ENCODE results near the gene PTMA. TPM values are rescaled to one million over a fixed set of nuclear protein-coding genes. Genes with fewer than 3 reads are reported as not detected.
"Not testable (repeated sequence)": the region's sequence is repeated elsewhere in the genome, so short reads cannot be mapped to it uniquely, and the experiment has no call there.

Gene PTMA
- total RNA-seq, 2 donors from 2014 or later: 343 to 402 TPM

DNA sequence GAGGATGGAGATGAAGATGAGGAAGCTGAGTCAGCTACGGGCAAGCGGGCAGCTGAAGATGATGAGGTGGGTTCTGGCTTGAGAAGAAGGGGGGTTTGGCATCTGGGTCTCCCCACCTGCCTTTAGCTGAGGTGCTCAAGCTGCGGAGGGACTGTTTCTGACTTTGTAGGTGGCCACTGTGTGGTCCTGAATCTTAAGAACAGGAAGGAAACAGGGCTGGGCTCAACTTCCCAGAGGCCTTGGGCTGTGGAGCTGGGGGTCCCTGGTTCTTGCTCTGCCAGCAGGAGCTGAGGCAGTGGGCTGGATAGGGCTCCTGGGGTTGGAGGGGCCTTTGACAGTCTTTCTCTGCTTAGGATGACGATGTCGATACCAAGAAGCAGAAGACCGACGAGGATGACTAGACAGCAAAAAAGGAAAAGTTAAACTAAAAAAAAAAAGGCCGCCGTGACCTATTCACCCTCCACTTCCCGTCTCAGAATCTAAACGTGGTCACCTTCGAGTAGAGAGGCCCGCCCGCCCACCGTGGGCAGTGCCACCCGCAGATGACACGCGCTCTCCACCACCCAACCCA lies 4.2 kb downstream of the PTMA start:
- ATAC-seq, DNase-seq: not testable (repeated sequence)
- intact Hi-C loops (cut with DNase I): loop anchor here in 1 of 2 donors (5.0 kb wide), 1 partner anchor 100 kb away; no protein-coding TSS in a partner anchor

DNA sequence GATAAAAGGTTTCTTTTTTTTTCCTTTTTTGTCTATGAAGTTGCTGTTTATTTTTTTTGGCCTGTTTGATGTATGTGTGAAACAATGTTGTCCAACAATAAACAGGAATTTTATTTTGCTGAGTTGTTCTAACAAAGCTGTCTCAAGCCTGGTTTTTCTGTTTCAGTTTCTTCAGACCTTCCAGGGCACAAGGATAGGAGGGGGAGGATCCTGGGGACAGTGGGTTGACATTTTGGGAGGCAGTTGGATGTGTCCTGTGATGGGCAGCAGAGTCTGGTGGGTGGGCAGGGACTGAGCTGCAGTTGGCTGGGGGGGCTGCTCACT lies 5.0 kb downstream of the PTMA start:
- not testable (repeated sequence) for DNase-seq, ATAC-seq
- intact Hi-C loops (cut with DNase I): loop anchor here in 1 of 2 donors (5.0 kb wide), 1 partner anchor 101 kb away; no protein-coding TSS in a partner anchor

DNA sequence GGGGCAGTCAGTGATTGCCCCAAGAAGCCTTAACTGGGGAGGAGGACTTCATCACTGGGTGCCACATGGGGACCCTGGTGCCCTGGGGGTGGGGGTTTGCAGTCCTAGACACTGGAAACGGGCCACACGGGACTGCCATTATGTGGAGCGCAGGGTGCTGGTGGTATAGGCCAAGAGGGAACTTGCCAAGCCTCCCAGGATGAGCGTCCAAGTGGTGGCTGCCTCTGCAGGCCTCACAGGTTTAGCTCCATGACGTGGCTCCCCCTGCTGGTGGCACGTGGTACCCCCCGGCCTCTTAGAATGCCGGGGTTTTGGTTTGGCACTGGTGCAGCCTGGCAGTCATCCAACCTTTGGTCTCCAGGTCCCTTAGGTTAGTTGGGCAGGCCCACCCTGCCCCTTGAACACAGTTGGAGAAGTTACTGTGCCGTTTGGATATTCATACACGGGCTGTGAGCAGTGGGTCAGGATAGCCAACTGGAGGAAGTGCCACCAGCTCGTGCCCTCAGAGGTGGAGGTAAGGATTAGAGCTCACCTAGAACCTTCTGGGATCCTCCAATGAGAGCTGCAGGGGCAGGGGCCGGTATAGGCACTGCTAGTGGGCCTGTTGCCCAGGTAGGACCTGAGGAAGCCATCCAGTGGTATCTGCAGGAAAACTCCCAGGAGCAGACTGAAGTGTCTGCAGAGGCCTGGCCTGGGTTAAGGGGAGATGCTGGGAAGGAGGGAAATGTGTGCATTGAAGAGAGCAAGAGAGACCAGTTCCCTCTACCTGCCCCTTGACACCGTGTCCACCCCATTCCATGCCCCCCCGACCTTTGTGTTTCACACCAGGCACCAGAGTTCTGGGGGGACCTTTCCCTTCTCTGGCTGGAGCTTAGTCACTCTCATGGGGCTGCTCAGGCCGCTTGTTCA lies 5.7 kb downstream of the PTMA start:
- intact Hi-C loops (cut with DNase I): loop anchor here (2.0 to 5.0 kb wide), 4 partner anchors 33 to 102 kb away; no protein-coding TSS in a partner anchor
- ATAC-seq: peak; percentile 34

DNA sequence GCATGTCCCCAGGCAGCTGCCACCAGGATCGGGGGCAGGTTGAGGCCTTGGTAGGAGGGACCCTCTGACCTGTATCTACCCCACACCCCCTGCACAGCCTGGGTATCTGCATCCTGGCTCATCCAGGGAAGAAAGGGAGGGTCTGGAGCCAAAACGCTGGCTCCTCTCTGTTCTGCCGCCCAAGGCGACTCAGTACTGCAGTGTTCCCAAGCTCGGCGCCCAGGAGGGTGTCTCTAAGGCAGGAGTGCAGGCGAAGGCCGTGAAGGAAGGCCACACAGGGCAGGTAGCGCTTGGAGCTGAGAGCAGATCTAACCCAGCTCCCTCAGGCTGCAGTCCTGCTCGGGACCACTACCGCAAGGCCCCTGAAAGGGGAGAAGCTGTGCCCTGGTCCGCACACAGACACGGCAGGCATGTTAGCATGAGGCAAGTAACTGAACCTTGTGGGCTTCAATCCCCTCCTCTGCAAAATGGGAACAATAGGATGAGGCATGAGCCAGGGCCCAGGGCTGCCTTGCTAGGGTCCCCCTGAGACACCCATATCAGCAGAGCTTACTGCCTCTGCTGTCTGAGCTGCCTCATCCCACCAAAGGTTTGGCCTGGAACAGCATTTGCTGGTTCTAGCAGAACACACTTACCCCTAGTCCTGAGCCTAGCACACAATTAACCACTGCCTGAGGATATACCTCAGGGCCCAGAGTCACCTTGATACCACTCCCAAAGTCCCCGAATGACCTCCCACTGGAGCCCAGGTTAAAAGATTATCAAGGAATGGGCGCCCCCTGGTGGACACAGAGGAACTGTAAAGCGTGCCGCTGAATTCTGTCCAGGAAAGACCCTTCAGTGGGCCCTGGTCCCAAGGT lies 6.5 kb downstream of the PTMA start:
- ATAC-seq (peak in 1 of 2 donors; percentile 22), DNase-seq (peak; percentile 83)
- intact Hi-C loops (cut with DNase I): loop anchor here (2.0 to 5.0 kb wide), 4 partner anchors 34 to 103 kb away; no protein-coding TSS in a partner anchor

More for the DNA sequence above, 5.7 kb downstream of the PTMA start:
- peak; percentile 91 for DNase-seq

DNA sequence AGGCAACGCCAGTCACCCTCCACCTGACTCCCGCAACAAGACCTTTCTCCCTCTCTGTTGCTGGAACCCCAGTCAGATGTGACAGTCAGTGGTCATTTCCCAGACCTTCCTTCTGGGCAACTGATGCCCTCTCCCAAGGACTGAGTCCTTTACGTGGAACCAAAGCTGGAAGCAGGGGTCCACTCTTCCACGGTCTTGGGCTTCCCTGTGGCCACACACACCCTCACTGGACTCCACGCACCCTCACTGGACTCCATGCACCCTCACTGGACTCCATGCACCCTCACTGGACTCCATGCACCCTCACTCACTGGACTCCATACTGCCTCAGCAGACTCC lies 7.1 kb downstream of the PTMA start:
- ATAC-seq: no peak
- no peak for DNase-seq
- intact Hi-C loops (cut with DNase I): loop anchor here (2.0 kb wide), 3 partner anchors 35 to 103 kb away; no protein-coding TSS in a partner anchor

DNA sequence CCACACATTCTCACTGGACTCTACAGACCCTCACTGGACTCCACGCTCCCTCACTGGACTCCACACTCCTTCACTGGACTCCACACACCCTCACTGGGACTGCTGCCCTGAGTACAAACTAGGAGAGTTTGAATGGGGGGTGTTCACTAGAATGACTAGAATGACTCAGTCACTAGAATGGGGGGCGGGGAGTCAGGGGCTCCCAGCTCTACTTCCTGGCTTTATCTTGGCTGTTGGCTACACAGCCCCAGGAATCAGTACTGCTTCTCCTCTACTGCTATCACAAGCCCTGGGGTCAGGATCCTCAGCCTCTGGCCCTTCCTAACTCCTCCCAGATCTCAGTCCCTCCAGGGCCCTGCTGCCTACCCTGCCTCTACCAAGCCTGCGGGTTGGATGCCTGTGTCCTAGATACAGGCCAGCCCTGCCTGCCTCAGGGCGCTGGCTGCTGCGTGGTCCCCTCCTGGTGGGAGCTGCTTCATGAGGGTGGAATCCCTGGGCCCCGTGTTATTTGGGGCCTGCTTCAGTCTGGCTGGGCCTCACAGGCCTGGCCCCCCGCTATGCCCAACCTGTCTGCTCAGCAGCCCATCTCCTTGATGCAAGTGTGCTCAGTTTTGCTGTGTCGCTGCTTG lies 7.8 kb downstream of the PTMA start:
- ATAC-seq (no peak), DNase-seq (no peak)

DNA sequence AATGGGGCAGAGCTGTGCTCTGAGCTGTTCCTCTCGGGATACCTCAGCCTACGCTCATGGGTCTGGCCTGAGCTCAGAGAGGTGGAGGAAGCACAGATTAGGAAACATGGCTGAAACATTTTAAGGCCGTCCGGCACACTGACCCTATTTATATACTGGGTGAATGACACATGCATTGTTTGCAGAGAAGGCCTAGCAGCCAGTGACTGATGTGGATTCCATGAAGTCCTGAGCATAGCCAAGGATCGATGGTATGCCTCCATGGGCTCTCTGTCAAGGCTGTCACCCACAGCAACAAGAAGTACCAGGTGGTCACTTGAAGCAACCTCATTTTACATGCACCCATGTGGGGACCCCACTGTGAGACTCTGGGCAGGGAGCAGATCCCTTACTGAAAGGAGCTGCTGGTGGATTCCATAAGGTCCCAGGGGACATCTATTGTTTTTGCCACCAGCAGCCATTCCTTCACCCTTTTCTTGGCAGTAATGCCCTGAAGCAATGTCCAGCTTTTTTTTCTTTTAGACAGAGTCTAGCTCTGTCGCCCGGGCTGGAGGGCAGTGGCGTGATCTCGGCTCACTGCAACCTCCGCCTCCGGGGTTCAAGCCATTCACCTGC lies 8.4 kb downstream of the PTMA start:
- ATAC-seq (no peak), DNase-seq (no peak)
- intact Hi-C loops (cut with DNase I): no loop called here

More for the DNA sequence above, 7.8 kb downstream of the PTMA start:
- intact Hi-C loops (cut with DNase I): loop anchor here (2.0 kb wide), 3 partner anchors 35 to 103 kb away; no protein-coding TSS in a partner anchor

DNA sequence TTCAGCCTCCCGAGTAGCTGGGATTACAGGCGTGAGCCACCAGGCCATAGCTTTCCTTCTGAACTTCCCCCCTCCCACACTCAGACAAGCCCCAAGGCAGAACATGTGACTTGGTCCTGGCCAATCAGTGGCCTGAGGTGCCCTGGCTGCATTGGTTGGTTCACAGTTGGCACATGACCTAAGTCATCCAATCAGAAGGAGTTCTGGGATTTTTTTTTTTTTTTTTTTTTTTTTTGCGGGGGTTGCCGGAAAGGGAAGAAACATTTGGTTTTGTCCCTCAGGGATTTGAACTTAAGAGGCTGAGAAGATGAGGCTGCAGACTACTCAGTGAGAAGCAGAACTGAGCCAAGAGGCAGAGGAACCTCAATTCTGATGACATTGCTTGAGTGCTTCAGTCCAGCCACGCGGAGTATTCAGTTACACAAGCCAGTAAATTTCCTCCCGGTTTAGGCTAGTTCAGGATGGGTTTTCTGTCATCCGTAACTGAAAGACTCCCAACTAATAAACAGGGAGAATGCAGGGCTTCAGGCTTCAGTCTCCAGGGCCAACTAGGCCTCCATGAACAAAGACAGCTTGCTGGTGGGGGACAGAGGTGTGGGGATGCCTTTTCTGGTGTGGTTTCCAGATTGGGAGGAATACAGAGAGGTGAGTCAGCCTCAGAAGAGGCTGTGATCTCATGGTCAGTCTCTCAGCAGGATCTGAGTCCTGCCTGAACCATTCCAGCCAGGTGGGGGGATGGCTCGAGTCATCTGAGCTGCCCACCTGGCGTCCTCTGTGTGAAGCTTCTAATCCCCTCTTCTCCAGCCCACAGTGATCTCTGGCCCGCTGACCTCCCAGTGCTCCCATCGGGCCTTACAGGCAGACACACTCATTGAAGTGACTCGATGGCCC lies 9.2 kb downstream of the PTMA start:
- DNase-seq (no peak), ATAC-seq (no peak)
- intact Hi-C loops (cut with DNase I): no loop called here

DNA sequence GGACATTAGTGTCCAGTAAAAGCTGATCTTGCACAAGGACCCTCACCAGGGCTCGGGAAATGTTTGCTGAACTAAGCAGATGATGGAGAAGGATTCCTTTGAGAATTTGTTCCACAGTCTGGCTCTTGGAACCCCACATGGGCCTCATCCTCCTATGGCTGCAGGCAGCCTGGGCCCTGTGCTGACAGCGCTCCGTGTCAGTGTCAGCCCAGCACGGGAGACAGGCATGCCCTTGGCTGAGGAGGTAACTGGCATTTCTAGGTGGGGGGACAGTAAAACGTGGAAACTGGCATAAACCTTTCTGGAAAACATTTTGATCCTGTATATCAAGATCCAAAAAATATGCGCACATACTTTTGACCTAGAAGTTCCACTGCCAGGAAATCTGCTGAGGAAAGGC lies 10.5 kb downstream of the PTMA start:
- ATAC-seq (no peak), DNase-seq (no peak)
- intact Hi-C loops (cut with DNase I): no loop called here

DNA sequence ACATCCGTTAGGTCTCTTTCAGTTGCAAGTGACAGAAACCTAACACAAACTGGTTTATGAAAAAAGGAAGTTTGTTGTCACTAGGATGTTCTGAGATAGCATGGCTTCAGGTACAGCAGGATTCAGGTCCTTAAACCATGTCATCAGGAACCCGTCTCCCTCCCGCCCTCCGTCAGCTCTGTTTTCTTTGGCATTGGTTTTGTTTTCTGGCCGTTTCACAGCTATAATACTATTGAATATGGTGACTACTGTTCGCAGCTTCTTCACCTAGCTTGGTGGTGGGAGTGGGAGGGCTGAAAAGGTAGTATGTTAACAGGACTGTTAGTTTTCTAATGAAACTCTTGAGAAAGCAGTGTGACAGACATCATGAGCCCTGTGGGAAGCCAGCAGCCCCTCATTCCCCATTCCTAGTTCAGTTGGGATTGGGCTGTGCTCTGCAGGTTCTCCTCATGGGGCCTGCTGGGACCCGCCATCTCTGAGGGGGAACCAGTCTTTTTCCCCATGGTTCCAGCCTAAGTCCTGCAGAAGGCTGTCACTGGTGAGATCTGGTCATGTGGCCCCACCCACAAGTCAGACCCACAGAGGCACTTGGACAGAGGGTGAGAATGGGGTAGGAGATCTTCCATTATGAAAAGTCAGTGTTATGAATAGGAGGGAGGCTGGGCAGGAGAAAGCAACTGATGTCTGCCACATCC lies 12.1 kb downstream of the PTMA start:
- ATAC-seq: no peak
- DNase-seq: no peak
- intact Hi-C loops (cut with DNase I): no loop called here

DNA sequence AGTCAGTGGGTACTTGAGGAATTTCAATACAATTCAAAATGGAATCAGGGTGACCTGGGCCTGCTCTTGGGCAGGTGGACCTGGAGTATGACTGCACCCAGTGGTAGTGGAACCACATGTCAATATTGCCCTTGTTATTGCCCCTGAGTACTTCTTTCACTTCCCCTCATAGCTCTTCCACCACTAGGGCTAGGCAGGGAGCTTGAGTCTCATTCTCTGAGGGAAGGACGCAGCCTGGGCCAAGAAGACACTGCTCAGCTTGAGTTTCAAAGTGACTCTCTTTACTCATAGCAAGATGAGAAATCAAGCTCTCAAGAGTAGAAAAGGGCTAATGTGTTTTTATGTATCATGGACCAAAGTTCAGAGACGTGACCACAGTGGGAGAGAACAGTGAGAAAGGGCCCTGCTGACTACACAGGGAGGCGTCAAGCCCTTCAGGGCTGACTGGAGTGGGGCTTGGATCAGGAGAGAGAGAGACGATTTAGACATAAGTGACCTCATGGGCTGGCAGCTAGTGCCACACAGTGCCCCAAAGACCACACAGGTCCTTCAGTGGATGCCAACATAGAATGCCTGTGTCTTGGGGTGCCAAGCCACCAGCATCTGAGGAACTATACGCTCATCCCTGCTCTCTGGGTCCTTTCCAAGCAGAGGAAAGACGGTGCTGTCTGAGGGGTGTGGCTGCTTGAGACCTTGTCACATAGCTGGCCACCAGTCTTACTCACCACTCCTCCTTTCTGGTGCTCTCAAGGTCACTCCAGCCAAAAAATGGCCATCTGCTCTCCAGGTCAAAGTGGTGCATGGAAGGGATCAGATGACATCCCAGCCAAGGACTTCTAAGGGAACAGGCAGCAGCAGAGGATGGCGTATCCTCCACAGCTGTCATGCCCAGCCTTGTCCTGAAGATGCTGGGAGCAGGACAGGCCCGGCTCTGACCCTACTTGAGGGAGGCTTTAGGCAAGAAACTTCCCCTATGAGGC lies 13.0 kb downstream of the PTMA start:
- intact Hi-C loops (cut with DNase I): no loop called here
- ATAC-seq: no peak
- no peak for DNase-seq

DNA sequence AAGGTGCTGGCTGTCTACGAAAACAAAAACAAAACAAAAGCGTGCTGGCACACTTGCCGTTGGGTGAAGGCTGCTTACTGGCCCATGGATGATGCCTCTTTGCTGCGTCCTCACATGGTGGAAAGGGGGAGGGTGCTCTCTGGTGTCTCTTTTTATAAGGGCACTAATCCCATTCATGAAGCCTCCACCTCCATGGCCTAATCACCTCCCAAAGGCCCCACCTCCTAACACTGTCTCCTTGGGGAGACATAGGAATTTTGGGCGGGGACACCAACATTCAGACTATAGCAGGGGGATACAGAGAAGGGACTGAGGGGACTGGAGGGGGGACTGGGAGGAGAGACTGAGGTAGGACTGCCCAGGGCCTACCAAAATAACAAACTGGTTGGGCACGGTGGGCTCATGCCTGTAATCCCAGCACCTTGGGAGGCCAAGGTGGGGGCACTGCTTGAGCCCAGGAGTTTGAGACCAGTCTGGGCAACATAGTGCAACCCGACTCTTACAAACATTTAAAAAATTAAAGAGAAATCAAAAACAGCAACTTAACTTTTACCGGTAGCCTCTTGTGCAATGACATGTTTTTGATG lies 14.5 kb downstream of the PTMA start:
- DNase-seq (no peak), ATAC-seq (no peak)

DNA sequence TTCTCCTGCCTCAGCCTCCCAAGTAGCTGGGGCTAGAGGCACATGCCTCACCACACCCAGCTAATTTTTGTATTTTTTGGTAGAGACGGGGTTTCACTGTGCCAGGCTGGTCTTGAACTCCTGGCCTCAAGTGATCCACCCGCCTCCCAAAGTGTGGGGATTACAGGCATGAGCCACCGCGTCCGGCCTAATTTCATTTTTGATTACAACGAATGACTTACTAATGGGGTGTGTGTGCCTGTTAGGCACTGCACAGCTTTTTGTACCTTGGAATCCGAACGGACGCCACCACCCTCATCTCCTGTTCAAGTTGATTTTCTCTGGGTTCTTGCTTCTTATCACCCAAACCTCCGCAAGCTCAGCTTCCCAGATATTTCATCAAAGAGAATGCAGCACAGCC lies 17.2 kb downstream of the PTMA start:
- intact Hi-C loops (cut with DNase I): no loop called here
- DNase-seq: no peak
- ATAC-seq: no peak

More for the DNA sequence above, 14.5 kb downstream of the PTMA start:
- intact Hi-C loops (cut with DNase I): no loop called here

DNA sequence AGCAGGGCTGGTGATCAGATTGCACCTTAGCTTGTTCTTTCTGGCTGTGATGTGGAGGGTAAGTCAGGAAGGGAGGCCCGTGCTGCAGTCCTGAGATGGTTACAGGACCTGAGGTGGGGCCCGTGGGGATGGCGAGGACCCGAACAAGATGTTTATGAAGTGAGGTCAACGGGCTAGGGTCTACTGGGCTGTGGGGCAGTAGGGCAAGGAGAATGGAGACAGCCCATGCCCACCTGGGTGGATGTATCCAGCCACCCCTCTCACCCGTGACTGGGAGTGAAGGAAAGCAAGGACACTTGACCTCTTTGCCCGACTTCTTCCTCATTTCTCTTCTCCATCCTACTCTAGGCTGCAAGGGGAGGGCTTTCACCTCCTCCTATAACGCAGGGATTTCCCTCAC lies 18.0 kb downstream of the PTMA start:
- intact Hi-C loops (cut with DNase I): no loop called here
- ATAC-seq (no peak), DNase-seq (no peak)

DNA sequence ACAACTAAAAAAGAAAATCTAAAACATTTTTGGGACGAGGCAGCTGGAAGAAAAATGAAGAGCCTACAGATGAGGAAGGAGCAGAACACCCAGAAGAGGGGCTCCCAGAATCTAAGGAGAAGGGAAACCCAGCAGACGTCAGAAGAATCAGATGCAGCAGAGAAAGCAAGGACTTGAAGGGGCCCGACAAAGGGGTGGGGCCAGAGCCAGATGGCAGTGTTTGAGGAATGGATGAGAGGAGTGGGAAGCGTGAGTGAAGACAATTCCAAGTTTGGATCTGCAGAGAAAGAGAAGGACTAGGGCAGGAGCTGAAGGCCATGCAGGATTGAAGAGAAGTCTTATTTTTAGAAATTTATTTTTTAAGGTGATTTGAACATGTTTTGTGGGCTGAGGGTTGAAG lies 19.3 kb downstream of the PTMA start:
- intact Hi-C loops (cut with DNase I): no loop called here
- ATAC-seq: no peak

DNA sequence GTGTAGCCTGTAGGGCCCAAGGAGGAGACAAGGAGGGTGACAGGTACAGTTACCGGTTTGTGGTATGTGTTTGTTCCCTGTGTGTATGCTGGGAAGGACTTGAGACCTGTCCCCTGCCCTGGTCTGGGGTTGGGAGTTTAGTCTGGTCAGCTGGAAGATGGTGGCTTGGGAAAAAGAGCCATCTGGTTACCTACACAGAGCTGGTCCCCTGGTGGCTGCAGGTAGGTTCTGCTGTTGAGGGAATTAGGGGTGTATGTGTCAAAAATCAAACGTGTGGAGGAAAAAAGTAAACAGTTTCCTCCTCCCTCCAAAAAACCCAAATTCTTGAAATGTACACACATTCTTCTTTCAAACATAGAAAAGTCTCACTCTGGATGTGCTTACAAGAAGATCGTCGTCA lies 24.3 kb downstream of the PTMA start:
- ATAC-seq (no peak), DNase-seq (no peak)
- intact Hi-C loops (cut with DNase I): no loop called here

More for the DNA sequence above, 19.3 kb downstream of the PTMA start:
- no peak for DNase-seq
